NCI-H2196 treated with DMSO at 0.1 percent for 48 hours (cell line): ENCODE data around the gene TUG1.
A peak's percentile ranks its signal among the peaks of the same experiment; 100 is the strongest.

Experiments used
- DNase-seq: peaks from one replicate; lab custom pipeline; 2025; ENCODE audit not compliant: unreplicated experiment; lab: John Stamatoyannopoulos, UW

Gene TUG1

GRCh38 chr22:30968924-30969531 is at the start of gene TUG1:
TUG1 (plus strand) TSS chr22:30969265.
- DNase-seq: peak; percentile 65

- DNase-seq: no peak
Measured at GRCh38 chr22:30919973-30920372, 49.1 kb upstream of the TUG1 start.

- peak; percentile 6 for DNase-seq
Measured at GRCh38 chr22:30920407-30920806, 48.7 kb upstream of the TUG1 start.

- DNase-seq: no peak
Measured at GRCh38 chr22:30921108-30921507, 48.0 kb upstream of the TUG1 start.

GRCh38 chr22:30922151-30922611 is 46.9 kb upstream of the TUG1 start:
- DNase-seq: peak; percentile 66

- no peak for DNase-seq
Measured at GRCh38 chr22:30923168-30923900, 45.7 kb upstream of the TUG1 start.

GRCh38 chr22:30925667-30926066 is 43.4 kb upstream of the TUG1 start:
- DNase-seq: no peak

- DNase-seq: no peak
Measured at GRCh38 chr22:30926706-30927105, 42.4 kb upstream of the TUG1 start.

GRCh38 chr22:30927806-30928205 is 41.3 kb upstream of the TUG1 start:
- no peak for DNase-seq

- DNase-seq: no peak
Measured at GRCh38 chr22:30928401-30928800, 40.7 kb upstream of the TUG1 start.

- no peak for DNase-seq
Measured at GRCh38 chr22:30930228-30930627, 38.8 kb upstream of the TUG1 start.

- DNase-seq: no peak
Measured at GRCh38 chr22:30931541-30932300, 37.3 kb upstream of the TUG1 start.

- no peak for DNase-seq
Measured at GRCh38 chr22:30932661-30933060, 36.4 kb upstream of the TUG1 start.

GRCh38 chr22:30933457-30933856 is 35.6 kb upstream of the TUG1 start:
- no peak for DNase-seq

GRCh38 chr22:30934053-30934452 is 35.0 kb upstream of the TUG1 start:
- DNase-seq: no peak

GRCh38 chr22:30940685-30941362 is 28.2 kb upstream of the TUG1 start:
- DNase-seq: no peak

GRCh38 chr22:30941363-30941740 is 27.7 kb upstream of the TUG1 start:
- no peak for DNase-seq

GRCh38 chr22:30943368-30943767 is 25.7 kb upstream of the TUG1 start:
- DNase-seq: no peak

GRCh38 chr22:30944986-30945385 is 24.1 kb upstream of the TUG1 start:
- DNase-seq: no peak

- no peak for DNase-seq
Measured at GRCh38 chr22:30945653-30946052, 23.4 kb upstream of the TUG1 start.

- no peak for DNase-seq
Measured at GRCh38 chr22:30946354-30946753, 22.7 kb upstream of the TUG1 start.
